Mammary epithelial cell (primary cell): ENCODE measurements around the gene POMT2.
"Not testable (repeated sequence)": the region's sequence is repeated elsewhere in the genome, so short reads cannot be mapped to it uniquely, and the experiment has no call there.

Experiments used
- EZH2 ChIP-seq: IDR thresholded peaks from 2 replicates; pipeline ENCODE4 v1.6.1; 2012; ENCODE audit warnings: low read length, inconsistent platforms, borderline replicate concordance
- TF ChIP-seq, protein P1 (sequence below), 2 donors: IDR thresholded peaks in 1 of 2; conservative IDR thresholded peaks in 1 of 2; 2 replicates each; pipeline ENCODE4 v1.5.1; 2011 to 2012; ENCODE audit warnings: inconsistent platforms in 2 of 2, low read length in 2 of 2, mild to moderate bottlenecking in 2 of 2, control low read depth in 1 of 2, low read depth in 1 of 2; ENCODE audit not compliant: insufficient read depth in 1 of 2; ENCODE audit errors: extremely low read depth in 1 of 2

- TF ChIP-seq, protein P1, sequence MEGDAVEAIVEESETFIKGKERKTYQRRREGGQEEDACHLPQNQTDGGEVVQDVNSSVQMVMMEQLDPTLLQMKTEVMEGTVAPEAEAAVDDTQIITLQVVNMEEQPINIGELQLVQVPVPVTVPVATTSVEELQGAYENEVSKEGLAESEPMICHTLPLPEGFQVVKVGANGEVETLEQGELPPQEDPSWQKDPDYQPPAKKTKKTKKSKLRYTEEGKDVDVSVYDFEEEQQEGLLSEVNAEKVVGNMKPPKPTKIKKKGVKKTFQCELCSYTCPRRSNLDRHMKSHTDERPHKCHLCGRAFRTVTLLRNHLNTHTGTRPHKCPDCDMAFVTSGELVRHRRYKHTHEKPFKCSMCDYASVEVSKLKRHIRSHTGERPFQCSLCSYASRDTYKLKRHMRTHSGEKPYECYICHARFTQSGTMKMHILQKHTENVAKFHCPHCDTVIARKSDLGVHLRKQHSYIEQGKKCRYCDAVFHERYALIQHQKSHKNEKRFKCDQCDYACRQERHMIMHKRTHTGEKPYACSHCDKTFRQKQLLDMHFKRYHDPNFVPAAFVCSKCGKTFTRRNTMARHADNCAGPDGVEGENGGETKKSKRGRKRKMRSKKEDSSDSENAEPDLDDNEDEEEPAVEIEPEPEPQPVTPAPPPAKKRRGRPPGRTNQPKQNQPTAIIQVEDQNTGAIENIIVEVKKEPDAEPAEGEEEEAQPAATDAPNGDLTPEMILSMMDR (conservative IDR thresholded peaks at IDR 0.05 in 1 of 2, IDR thresholded peaks at IDR 0.05 in 1 of 2; ENCODE audit: extremely low read depth in 1 of 2, insufficient read depth in 1 of 2, low read depth in 1 of 2, low read length in 2 of 2), result not testable (repeated sequence)
- TF ChIP-seq EZH2, result not testable (repeated sequence)
Observed at GRCh38 chr14:77280921-77281320, 39.8 kb downstream of the POMT2 start.
